H1 (cell line): Measurements from ENCODE around the gene WASHC4. TPM values are rescaled to one million over a fixed set of nuclear protein-coding genes. Genes with fewer than 3 reads are reported as not detected.

Source experiments
- ATF3 ChIP-seq: IDR thresholded peaks from 2 replicates; pipeline ENCODE4 v1.6.1; 2011; ENCODE audit warnings: low read depth, mild to moderate bottlenecking, low read length; ENCODE audit not compliant: insufficient read depth
- CBX8 ChIP-seq: fragments of 300-800, 300-1000 bp; sonication (generic); IDR thresholded peaks from 2 replicates; pipeline ENCODE4 v1.7.1; 2016; ENCODE audit warnings: low read depth, low read length, borderline replicate concordance
- CREB1 ChIP-seq: IDR thresholded peaks from 2 replicates; pipeline ENCODE4 v1.6.1; 2012; ENCODE audit warnings: inconsistent platforms
- EZH2 ChIP-seq: fragments of 200-600 bp; sonication (generic); IDR thresholded peaks from 2 replicates; pipeline ENCODE4 v1.7.1; 2012; ENCODE audit warnings: low read depth, mild to moderate bottlenecking, moderate library complexity, low read length, inconsistent platforms; ENCODE audit not compliant: severe bottlenecking
- SIRT6 ChIP-seq: IDR thresholded peaks from one replicate; pipeline ENCODE4 v1.7.1; 2012; ENCODE audit warnings: low read length, inconsistent platforms
- TAF1 ChIP-seq: IDR thresholded peaks from 2 replicates; pipeline ENCODE4 v1.6.1; 2011; ENCODE audit warnings: mild to moderate bottlenecking, low read depth, low read length
- polyA plus RNA-seq, 7 experiments: library from polyadenylated mRNA; depleted of rRNA in 3 of 7; stranded (reverse) in 5 of 7; unstranded in 2 of 7; fragments of >200 nt in 5 of 7; fragments of 200-250 nt in 2 of 7; gene quantifications; 1 replicate in 5 of 7; 2 replicates in 1 of 7; 4 replicates in 1 of 7; pipeline versions ENCODE4 v1.2.1 to v1.2.3, GENCODE V29; 2011 to 2013; ENCODE audit warnings: missing spikeins in 2 of 7, mixed read lengths in 2 of 7
- total RNA-seq: library from RNA; stranded (reverse); fragmentation: NEBNext Ultra II Directional; extraction: Animal tissue kit (Norgen Biotek cat#: 25700); gene quantifications from 2 replicates; pipeline ENCODE4 v1.2.1, GENCODE V29; 2021

Gene WASHC4
- total and polyA plus RNA-seq, 2 of the 8 experiments (the other 6 are each of a cell fraction or from before 2014, with no cell fraction given) = 13.0 to 38.5 TPM

GRCh38 chr12:105067511-105068031 is 40.0 kb upstream of the WASHC4 start (continued):
- TF ChIP-seq ATF3 (no peak), CBX8 (no peak), TAF1 (no peak), CREB1 (no peak), EZH2 (no peak), SIRT6 (no peak)
